ENCODE measurements around the gene PHF21B.

- no peak for TF ChIP-seq SIN3A (IDR thresholded peaks at IDR 0.05; ENCODE audit: borderline replicate concordance, insufficient read depth, low read length)
- no peak for TF ChIP-seq POLR2AphosphoS5 (IDR thresholded peaks at IDR 0.05; ENCODE audit: low read depth, low read length)
These were observed 19.0 kb downstream of the PHF21B start for GRCh38 chr22:44990810-44991209.

Measured in PFSK-1 (cell line).